ENCODE data around the gene GGA1.

GGA1 gene

GRCh38 chr22:37633089-37633624 lies 24.5 kb downstream of the GGA1 start:
- TF ChIP-seq, protein P1, sequence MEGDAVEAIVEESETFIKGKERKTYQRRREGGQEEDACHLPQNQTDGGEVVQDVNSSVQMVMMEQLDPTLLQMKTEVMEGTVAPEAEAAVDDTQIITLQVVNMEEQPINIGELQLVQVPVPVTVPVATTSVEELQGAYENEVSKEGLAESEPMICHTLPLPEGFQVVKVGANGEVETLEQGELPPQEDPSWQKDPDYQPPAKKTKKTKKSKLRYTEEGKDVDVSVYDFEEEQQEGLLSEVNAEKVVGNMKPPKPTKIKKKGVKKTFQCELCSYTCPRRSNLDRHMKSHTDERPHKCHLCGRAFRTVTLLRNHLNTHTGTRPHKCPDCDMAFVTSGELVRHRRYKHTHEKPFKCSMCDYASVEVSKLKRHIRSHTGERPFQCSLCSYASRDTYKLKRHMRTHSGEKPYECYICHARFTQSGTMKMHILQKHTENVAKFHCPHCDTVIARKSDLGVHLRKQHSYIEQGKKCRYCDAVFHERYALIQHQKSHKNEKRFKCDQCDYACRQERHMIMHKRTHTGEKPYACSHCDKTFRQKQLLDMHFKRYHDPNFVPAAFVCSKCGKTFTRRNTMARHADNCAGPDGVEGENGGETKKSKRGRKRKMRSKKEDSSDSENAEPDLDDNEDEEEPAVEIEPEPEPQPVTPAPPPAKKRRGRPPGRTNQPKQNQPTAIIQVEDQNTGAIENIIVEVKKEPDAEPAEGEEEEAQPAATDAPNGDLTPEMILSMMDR (IDR thresholded peaks at IDR 0.05): no peak

- TF ChIP-seq, protein P1 (IDR thresholded peaks at IDR 0.05): no peak
These were observed 25.2 kb downstream of the GGA1 start for GRCh38 chr22:37633625-37634416.

- TF ChIP-seq, protein P1 (IDR thresholded peaks at IDR 0.05): no peak
These were observed 25.8 kb downstream of the GGA1 start for GRCh38 chr22:37634417-37634924.

DNA sequence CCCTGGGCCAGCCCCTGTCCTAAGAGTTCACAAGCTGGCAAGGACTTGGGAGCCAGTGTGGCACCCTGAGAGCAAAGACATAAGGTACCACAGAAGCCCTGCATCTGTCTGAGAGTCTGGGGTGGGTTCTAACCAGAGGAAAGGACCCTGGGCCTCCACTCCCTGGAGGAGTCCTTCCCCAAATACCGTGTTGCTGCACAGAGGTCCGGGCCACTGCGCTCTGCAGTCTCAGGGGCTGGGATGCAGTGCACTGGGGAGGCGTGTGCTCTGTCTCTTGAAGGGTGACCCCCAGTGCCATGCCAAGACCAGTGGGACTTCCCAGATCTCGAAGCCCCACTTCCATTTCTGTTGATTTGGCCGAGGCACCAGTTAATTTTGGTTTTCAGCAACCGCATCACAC lies 26.5 kb downstream of the GGA1 start:
- TF ChIP-seq, protein P1 (IDR thresholded peaks at IDR 0.05): no peak

- TF ChIP-seq, protein P1 (IDR thresholded peaks at IDR 0.05): no peak
These were observed 27.7 kb downstream of the GGA1 start for GRCh38 chr22:37636186-37636948.

DNA sequence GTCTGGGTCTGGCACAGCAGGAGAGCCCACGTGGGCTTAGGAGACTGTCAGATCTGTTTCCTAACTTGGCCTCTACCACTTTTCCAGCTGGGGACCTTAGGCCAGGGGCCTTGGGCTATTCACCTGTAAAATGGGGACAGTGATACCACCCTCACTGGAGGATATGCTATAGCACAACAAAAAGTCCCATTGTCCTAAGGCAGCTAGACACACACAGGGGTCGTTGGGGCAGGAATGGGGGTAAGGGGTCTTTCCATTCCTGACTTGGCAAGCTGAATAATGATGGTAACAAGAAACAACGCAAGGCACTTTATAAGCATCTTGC lies 28.3 kb downstream of the GGA1 start:
- TF ChIP-seq, protein P1 (IDR thresholded peaks at IDR 0.05): no peak

DNA sequence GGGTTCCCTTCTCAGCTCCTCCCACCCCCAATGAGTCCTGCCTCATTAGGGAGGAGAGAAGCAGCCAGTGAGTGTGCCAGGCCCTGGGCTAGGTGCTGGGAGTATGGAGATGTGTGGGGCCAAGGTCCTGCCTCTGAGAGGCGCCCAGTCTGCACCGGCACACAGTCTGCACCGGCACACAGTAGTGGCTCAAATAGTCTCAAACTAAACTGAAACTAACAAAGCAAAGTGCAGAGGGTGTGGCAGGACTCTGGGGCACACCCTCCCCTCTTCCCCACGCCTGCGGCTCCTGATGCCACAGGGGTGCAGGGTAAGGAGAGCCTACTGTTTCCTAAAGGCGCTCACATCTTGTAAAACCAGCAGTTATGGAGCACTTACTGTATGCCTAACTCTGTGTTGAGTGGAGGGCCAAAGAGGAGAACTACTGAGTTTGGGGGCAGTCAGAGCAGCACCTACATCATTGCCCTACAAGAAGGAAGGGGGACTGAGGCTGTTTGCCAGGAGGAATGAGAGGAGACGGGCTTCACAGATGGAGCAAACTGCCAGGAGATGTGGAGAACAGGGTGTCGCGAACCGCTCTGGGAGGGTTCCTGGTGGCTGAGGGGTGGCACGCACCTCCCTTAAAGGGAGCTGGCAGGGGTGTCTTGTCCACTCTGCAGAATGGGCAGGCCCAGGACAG lies 29.9 kb downstream of the GGA1 start:
- TF ChIP-seq, protein P1 (IDR thresholded peaks at IDR 0.05): no peak

Data from LNCAP (cell line).